ENCODE data around the gene PHYKPL.
"Not testable (repeated sequence)": the region's sequence is repeated elsewhere in the genome, so short reads cannot be mapped to it uniquely, and the experiment has no call there.

PHYKPL gene

DNA sequence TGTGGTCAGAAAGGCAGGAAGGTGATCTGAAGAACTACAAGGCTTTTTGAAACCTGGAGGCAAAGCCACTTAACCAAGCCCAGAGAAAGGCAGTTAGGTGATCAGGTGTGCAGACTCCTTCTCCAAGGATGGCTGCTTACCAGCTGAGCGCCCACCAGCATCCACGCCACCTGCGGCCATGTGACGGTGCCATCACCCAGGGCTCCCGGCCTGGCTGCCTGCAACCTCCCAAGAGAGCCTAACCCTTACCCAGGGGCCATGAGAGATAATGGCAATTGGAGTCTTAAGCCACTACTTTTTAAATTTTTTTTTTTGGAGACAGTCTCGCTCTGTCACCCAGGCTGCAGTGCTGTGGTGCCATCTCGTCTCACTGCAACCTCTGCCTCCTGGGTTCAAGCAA is 33.1 kb upstream of the PHYKPL start:
- no peak for DNase-seq

- no peak for DNase-seq
Measured at GRCh38 chr5:178264044-178264443, 31.4 kb upstream of the PHYKPL start.

DNA sequence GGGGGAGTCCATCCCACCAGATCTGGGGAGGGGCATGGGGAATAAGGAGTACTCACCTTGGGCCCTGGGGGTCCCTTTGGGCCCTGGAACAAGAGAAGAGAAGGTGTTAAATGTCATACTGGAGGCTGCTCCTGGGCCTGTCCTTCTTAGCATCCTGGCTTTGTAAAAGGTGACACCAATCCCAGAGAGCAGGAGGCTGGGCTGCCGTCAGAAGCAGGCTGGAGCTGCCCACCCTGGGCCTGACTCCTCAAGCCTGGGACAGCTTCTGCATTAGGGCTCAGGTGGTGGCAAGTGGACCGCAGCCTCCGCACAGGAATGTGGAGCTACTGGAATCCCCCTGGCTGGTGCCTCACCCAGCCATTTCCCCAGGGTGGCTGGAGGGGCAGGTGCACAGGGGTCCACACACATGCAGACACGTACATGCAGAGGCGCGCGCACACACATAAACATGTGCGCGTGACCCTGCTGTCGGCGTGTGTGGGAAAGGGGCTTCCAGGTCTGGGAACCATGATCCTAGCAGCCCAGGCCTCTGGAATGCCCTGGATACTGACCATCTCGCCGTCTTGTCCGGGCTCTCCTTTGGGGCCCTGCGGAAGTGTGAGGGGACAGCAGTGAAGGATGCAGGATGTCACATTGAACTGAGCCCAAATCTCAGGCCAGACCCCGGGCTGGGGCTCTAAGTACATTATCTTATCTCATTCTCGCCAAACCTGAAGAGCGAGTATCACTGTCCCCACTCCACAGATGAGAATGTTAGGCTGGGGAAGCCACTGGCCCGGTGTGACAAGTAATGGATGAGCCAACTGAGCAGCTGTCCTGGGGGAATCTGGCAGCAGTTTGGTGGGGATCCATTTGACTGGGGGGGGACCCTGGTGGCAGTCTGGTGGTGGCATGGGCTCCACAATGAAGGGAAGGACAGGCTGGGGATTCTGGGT is 29.3 kb upstream of the PHYKPL start:
- no peak for DNase-seq

DNA sequence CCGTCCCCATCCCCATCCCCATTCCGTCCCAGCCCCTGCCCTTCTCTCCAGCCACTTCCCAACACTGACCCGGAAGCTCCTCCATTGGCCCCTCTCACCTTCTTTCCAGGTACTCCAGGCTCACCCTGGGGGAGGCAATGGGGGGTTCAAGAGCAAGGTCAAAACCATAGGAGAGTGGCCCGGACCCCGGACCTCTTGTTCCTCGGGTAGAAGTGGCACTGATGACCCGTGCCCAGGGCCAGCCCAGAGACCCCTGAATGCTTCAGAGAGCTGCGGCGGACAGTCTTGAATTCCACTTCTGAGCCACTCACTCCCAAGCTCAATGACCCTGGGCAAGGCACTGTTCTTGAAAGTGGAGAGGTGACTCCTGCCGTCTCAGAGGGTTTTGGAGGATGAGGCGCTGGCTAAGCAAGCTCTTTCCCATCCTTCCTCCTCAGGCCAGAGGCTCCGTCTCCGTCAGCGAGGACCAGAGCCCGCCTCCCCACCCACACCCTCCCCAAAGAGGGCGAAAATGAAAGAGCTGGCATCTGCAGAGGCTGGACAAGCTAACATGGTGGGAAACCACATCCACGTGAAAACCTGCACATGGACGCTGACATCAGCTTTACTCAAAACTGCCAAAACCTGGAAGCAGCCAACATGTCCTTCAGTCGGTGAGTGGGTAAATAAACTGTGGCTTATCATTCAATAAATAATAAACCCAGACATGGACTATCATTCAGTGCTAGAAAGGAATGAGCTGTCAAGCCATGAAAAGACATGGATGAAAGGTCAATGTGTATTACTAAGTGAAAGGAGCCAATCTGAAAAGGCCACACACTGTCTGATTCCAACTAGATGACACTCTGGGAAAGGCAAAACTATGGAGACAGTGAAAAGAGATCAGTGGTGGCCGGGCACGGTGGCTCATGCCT is 27.3 kb upstream of the PHYKPL start:
- DNase-seq = no peak

DNA sequence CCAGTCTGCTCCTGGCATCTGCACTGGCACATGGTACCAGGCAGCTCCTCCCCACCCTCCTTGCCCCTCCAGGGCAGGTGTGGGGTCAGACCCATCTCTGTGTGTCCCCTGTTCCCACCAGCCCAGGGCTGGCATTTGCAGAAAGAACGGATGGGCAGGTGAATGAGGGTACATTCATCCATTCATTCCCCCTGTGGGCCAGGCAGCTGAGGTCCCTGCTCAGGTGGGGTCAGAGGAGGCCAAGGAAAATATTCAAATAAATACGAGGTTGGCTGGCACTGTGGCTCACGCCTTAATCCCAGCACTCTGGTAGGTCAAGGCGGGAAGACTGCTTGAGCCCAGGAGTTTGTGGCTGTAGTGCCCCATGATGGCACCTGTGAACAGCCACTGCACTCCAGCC is 25.0 kb upstream of the PHYKPL start:
- DNase-seq = no peak

DNA sequence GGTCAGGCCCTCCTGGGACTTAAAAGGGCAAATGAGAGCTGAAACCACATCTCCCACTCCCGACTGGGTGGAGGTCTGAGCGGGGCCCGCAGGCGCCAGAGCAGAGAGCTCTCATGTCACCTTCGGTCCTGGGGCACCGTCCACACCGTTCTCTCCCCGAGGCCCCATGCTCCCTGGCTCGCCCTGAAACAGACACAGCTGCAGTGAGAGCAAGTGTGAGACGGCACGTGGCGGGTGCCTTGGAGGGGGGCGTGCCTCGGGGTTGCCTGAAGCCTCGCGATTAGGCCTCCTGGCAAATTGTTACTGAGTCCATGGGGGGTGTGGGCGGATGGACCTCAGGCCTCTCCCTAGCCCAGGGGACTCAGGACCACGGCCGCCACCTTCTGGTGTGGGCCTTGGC is 24.1 kb upstream of the PHYKPL start:
- no peak for DNase-seq

DNA sequence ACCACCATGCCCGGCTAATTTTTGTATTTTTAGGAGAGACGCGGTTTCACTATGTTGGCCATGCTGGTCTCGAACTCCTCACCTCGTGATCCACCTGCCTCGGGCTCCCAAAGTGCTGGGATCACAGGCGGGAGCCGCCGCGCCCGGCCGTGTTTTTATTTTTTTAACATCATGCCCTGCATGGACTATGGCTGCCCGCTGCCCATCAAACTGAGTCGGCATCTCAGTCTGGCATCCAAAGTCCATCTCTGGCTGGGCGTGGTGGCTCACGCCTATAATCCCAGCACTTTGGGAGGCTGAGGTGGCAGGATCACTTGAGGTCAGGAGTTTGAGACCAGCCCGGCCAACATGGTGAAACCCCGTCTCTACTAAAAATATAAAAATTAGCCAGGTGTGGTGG is 21.0 kb upstream of the PHYKPL start:
- not testable (repeated sequence) for DNase-seq

- no peak for DNase-seq
Measured at GRCh38 chr5:178252258-178252657, 19.7 kb upstream of the PHYKPL start.

DNA sequence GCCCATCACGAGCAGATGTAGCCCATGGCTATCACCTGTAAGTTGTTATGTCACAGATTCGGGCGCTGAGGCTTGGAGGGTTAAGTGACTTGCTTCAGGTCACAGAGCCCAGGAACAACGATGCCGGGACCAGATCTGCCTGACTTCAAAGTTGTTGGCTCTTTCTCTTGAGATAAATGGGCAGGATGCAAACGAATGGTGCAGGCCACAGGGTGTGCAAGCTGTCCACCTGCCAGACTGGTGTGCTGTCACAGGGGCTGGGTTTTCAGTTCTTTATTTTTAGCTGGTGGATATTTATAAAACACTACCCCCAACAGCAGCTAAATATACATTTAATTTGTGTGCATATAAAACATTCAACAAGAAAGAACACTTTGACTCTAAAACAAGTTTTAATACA is 17.7 kb upstream of the PHYKPL start:
- DNase-seq = no peak

GRCh38 chr5:178249191-178249989 is 16.8 kb upstream of the PHYKPL start:
- DNase-seq = peak in 16 of 51 donors; percentile 10 to 56 (median 20)

DNA sequence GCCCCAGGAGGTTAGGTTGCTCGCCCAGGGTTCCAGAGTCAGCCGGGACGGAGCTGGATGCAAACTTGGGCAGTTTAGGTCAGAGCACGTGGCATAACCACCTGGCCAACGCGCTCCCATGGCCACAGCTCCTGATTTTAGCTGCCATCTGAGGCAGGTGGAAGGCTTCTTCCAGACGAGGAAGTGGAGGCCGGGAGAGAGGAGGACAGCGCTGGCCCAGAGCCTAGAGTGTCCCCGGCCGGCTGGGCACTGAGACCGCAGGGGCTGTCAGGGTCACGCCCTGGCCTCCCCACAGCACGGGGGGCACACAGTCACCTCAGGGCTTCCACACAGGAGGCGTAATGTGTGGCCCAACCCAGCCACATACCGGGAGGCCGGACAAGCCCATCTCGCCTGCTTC is 16.1 kb upstream of the PHYKPL start:
- no peak for DNase-seq

- DNase-seq = no peak
Measured at GRCh38 chr5:178247481-178248456, 15.2 kb upstream of the PHYKPL start.

- no peak for DNase-seq
Measured at GRCh38 chr5:178246624-178247279, 14.2 kb upstream of the PHYKPL start.

DNA sequence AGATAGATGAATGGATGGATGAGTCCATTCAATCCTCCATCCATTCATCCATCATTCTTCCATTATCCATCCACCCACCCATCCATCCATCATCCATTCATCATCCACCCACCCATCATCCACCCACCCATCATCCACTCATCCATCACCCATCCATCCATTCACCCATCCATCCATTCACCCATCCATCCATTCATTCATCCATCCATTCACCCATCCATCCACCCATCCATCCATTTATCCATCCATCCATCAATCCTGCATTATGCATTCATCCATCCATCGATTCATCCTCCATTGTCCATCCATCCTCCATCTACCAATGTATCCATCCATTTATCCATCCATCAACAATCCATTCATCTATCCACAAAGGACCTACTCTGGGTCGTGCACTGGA is 12.8 kb upstream of the PHYKPL start:
- DNase-seq = no peak

DNA sequence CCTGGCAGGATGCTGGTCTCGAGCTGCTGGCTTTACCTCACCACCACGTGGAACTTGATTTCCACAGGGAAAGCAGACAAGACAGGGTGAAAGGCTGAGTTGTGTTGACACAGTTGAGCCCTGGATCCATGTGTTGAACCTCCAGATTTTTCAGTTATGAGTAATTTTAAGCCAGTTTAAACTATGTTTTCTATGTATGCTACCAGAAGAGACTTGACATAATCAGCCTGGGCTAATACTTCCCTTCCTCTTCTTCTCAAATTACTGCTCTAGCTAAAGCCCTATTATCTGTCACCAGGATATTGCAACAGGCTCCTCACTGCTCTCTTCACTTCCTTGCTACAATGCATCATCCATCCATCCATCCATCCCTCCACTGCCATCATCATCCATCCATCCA is 12.0 kb upstream of the PHYKPL start:
- DNase-seq = no peak

- DNase-seq = no peak
Measured at GRCh38 chr5:178242416-178242815, 9.8 kb upstream of the PHYKPL start.

DNA sequence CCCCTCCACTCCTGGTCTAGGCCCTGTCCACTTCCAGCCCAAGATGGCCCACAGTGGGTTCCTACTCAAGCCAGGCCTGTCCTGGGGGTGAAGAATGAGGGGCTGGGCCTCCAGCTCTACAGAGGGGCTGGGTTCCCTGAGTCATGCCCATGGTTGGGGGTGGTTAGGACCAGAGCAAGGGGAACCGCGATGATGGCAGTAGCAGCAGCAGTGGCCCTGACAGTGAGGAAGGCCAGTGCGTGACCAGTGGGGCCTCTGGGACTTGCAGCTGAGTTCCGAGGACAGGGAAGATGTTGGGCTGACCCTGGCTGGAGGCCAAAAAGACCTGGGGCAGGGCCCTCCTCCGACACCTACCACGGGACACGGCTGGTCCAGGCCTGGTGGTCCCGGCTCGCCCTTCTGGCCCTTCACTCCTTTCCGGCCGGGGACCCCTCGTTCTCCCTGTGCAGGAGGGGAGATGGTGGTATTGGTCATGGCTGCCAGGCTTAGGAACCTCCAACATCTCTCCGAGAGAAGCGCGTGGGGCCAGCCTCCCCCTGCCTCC is 9.2 kb upstream of the PHYKPL start:
- peak in 3 of 51 donors; percentile 9 to 63 (median 17) for DNase-seq

GRCh38 chr5:178241231-178241663 is 8.6 kb upstream of the PHYKPL start:
- peak in 16 of 51 donors; percentile 5 to 63 (median 25) for DNase-seq

- DNase-seq = no peak
Measured at GRCh38 chr5:178240766-178241165, 8.2 kb upstream of the PHYKPL start.
